Neural progenitor cell (in vitro differentiated cells): ENCODE measurements around the gene IL36B. TPM values are rescaled to one million over a fixed set of nuclear protein-coding genes. Genes with fewer than 3 reads are reported as not detected.

Source experiments
- DNase-seq: peaks from one replicate; pipeline ENCODE4 v3.0.0-alpha.2; 2016; ENCODE audit warnings: low spot score
- H2AFZ ChIP-seq: fragments of 200-600 bp; sonication (generic); replicated peaks from 2 replicates; pipeline ENCODE4 v1.6.1; 2016; ENCODE audit warnings: antibody characterized with exemption
- H3F3A ChIP-seq: fragments of 200-600 bp; sonication (generic); 2 replicates; pipeline ENCODE4 v1.6.1; 2016; ENCODE audit warnings: antibody characterized with exemption, low read depth
- H3K27ac ChIP-seq: fragments of 200-600 bp; sonication (generic); 2 replicates; pipeline ENCODE4 v1.5.1; 2016; ENCODE audit warnings: mild to moderate bottlenecking
- H3K27me3 ChIP-seq: fragments of 200-600 bp; sonication (generic); 2 replicates; pipeline ENCODE4 v1.6.1; 2016; ENCODE audit warnings: mild to moderate bottlenecking, moderate library complexity
- H3K36me3 ChIP-seq: fragments of 200-600 bp; sonication (generic); 2 replicates; pipeline ENCODE4 v1.5.1; 2016
- H3K4me1 ChIP-seq: fragments of 200-600 bp; sonication (generic); 2 replicates; pipeline ENCODE4 v1.6.1; 2016; ENCODE audit warnings: mixed run types
- H3K4me2 ChIP-seq: fragments of 200-600 bp; sonication (generic); 2 replicates; pipeline ENCODE4 v1.6.1; 2016
- H3K4me3 ChIP-seq: fragments of 200-600 bp; sonication (generic); 2 replicates; pipeline ENCODE4 v1.5.1; 2016
- H3K79me2 ChIP-seq: fragments of 200-600 bp; sonication (generic); 2 replicates; pipeline ENCODE4 v1.6.1; 2016; ENCODE audit warnings: low read depth
- H3K9ac ChIP-seq: fragments of 200-600 bp; sonication (generic); 2 replicates; pipeline ENCODE4 v1.6.1; 2016
- H3K9me3 ChIP-seq: fragments of 200-600 bp; sonication (generic); 2 replicates; pipeline ENCODE4 v1.5.1; 2016; ENCODE audit warnings: low read depth
- H4K20me1 ChIP-seq: fragments of 200-600 bp; sonication (generic); 2 replicates; pipeline ENCODE4 v1.6.1; 2016; ENCODE audit warnings: low read depth
- H3K27ac Mint-ChIP-seq: 3 replicates; pipeline ENCODE4 v1.8.0; 2021; ENCODE audit warnings: mixed read lengths
- H3K27me3 Mint-ChIP-seq: 2 replicates; pipeline ENCODE4 v1.8.0; 2022; ENCODE audit warnings: low read depth, mild to moderate bottlenecking, inconsistent platforms, moderate library complexity, mixed read lengths; ENCODE audit not compliant: insufficient read depth
- H3K36me3 Mint-ChIP-seq: 3 replicates; pipeline ENCODE4 v1.8.0; 2021; ENCODE audit warnings: mixed read lengths
- H3K4me1 Mint-ChIP-seq: 3 replicates; pipeline ENCODE4 v1.8.0; 2021; ENCODE audit warnings: mixed read lengths
- H3K4me3 Mint-ChIP-seq: 3 replicates; pipeline ENCODE4 v1.8.0; 2021; ENCODE audit warnings: mild to moderate bottlenecking, moderate library complexity, mixed read lengths
- H3K9me3 Mint-ChIP-seq: 3 replicates; pipeline ENCODE4 v1.8.0; 2020; ENCODE audit warnings: mixed read lengths
- EZH2 ChIP-seq: fragments of 200-600 bp; sonication (generic); IDR thresholded peaks from 2 replicates; pipeline ENCODE4 v1.6.1; 2017; ENCODE audit warnings: antibody characterized with exemption, mild to moderate bottlenecking, moderate library complexity
- EZH2phosphoT487 ChIP-seq: fragments of 200-600 bp; sonication (generic); IDR thresholded peaks from 2 replicates; pipeline ENCODE4 v1.6.1; 2017; ENCODE audit warnings: antibody characterized with exemption
- total RNA-seq: library from RNA; depleted of rRNA; stranded (reverse); fragments of >200 nt; gene quantifications from 2 replicates; pipeline ENCODE4 v1.2.3, GENCODE V29; 2015; ENCODE audit warnings: low replicate concordance
- TF ChIP-seq, protein P1 (sequence below): fragments of 200-600 bp; sonication (generic); IDR thresholded peaks from 2 replicates; pipeline ENCODE4 v1.5.1; 2017; ENCODE audit warnings: antibody characterized with exemption, mild to moderate bottlenecking

The IL36B gene
- total RNA-seq, 1 donor from 2014 or later, result not detected

GRCh38 chr2:113092864-113093612 is 40.4 kb upstream of the IL36B start:
- Histone ChIP-seq H3K9me3 (no peaks in the 10 kb centered on the region), H3K9ac (no peak overlapping the region), H3F3A (no peaks in the 10 kb centered on the region), H3K36me3 (no peaks in the 10 kb centered on the region), H3K4me2 (no peak overlapping the region), H3K4me3 (no peak overlapping the region), H3K4me1 (no peaks in the 10 kb centered on the region), H4K20me1 (no peaks in the 10 kb centered on the region), H2AFZ (no peak overlapping the region), H3K27ac (no peak overlapping the region), H3K27me3 (peaks cover 34% of the 10 kb centered on the region), H3K79me2 (no peaks in the 10 kb centered on the region)
- Mint-ChIP-seq H3K36me3 (no peaks in the 10 kb centered on the region), H3K4me1 (no peaks in the 10 kb centered on the region), H3K9me3 (peaks cover 5% of the 10 kb centered on the region), H3K27ac (no peak overlapping the region), H3K4me3 (no peak overlapping the region), H3K27me3 (no peaks in the 10 kb centered on the region)
- DNase-seq, result no peak
- TF ChIP-seq EZH2, result no peak
- TF ChIP-seq, protein P1, sequence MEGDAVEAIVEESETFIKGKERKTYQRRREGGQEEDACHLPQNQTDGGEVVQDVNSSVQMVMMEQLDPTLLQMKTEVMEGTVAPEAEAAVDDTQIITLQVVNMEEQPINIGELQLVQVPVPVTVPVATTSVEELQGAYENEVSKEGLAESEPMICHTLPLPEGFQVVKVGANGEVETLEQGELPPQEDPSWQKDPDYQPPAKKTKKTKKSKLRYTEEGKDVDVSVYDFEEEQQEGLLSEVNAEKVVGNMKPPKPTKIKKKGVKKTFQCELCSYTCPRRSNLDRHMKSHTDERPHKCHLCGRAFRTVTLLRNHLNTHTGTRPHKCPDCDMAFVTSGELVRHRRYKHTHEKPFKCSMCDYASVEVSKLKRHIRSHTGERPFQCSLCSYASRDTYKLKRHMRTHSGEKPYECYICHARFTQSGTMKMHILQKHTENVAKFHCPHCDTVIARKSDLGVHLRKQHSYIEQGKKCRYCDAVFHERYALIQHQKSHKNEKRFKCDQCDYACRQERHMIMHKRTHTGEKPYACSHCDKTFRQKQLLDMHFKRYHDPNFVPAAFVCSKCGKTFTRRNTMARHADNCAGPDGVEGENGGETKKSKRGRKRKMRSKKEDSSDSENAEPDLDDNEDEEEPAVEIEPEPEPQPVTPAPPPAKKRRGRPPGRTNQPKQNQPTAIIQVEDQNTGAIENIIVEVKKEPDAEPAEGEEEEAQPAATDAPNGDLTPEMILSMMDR, result no peak
- TF ChIP-seq EZH2phosphoT487, result no peak

GRCh38 chr2:113091231-113091896 is 38.7 kb upstream of the IL36B start:
- Histone ChIP-seq H3K4me3 (no peak overlapping the region), H3K9me3 (no peaks in the 10 kb centered on the region), H3K4me2 (no peak overlapping the region), H3K36me3 (no peaks in the 10 kb centered on the region), H4K20me1 (no peaks in the 10 kb centered on the region), H3K79me2 (no peaks in the 10 kb centered on the region), H3K27me3 (peaks cover 36% of the 10 kb centered on the region), H3K27ac (no peak overlapping the region), H3K4me1 (no peaks in the 10 kb centered on the region), H3K9ac (no peak overlapping the region), H2AFZ (no peak overlapping the region), H3F3A (no peaks in the 10 kb centered on the region)
- Mint-ChIP-seq H3K27me3 (no peaks in the 10 kb centered on the region), H3K36me3 (no peaks in the 10 kb centered on the region), H3K4me3 (no peak overlapping the region), H3K4me1 (no peaks in the 10 kb centered on the region), H3K27ac (no peak overlapping the region), H3K9me3 (no peaks in the 10 kb centered on the region)
- TF ChIP-seq, protein P1, result no peak
- TF ChIP-seq EZH2, result no peak
- no peak for TF ChIP-seq EZH2phosphoT487
- no peak for DNase-seq

- Histone ChIP-seq H4K20me1 (no peaks in the 10 kb centered on the region), H3K4me1 (no peaks in the 10 kb centered on the region), H3F3A (no peaks in the 10 kb centered on the region), H3K36me3 (no peaks in the 10 kb centered on the region), H3K27ac (no peak overlapping the region), H3K9me3 (no peaks in the 10 kb centered on the region), H3K79me2 (no peaks in the 10 kb centered on the region), H3K9ac (no peak overlapping the region), H3K4me3 (no peak overlapping the region), H3K4me2 (no peak overlapping the region), H3K27me3 (peaks cover 36% of the 10 kb centered on the region), H2AFZ (no peak overlapping the region)
- Mint-ChIP-seq H3K36me3 (no peaks in the 10 kb centered on the region), H3K27ac (no peak overlapping the region), H3K9me3 (no peaks in the 10 kb centered on the region), H3K27me3 (no peaks in the 10 kb centered on the region), H3K4me3 (no peak overlapping the region), H3K4me1 (no peaks in the 10 kb centered on the region)
- no peak for TF ChIP-seq EZH2
- TF ChIP-seq, protein P1, result no peak
- TF ChIP-seq EZH2phosphoT487, result no peak
- no peak for DNase-seq
Observed at GRCh38 chr2:113089916-113090315, 37.2 kb upstream of the IL36B start.
